PC-9 (cell line): ENCODE results near the gene CDC42BPB. TPM values are rescaled to one million over a fixed set of nuclear protein-coding genes. Genes with fewer than 3 reads are reported as not detected.
A peak's percentile ranks its signal among the peaks of the same experiment; 100 is the strongest.

Source experiments
- BruUV-seq: library from RNA; stranded (reverse); fragments of 400-500 nt; replicated peaks from 2 replicates; lab custom pipeline; 2021; lab: Mats Ljungman, UMichigan
- CTCF ChIA-PET: fragments of 300-600 bp; sonication (Branson Sonifier 250); formaldehyde crosslinking; loops from one replicate; lab custom pipeline; 2022; ENCODE audit warnings: antibody characterized with exemption; lab: Charles Lee
- POLR2A ChIA-PET: fragments of 300-600 bp; sonication (Branson Sonifier 250); formaldehyde crosslinking; loops from one replicate; lab custom pipeline; 2022; ENCODE audit warnings: antibody characterized with exemption; ENCODE audit not compliant: unreplicated experiment; lab: Charles Lee
- DNase-seq, 2 experiments: peaks; one replicate each; pipeline versions ENCODE4 v3.0.0 to v3.0.0-alpha.2; 2015 to 2022; ENCODE audit warnings: mixed read lengths in 1 of 2
- H2AFZ ChIP-seq: fragments of 200-600 bp; sonication (generic); 2 replicates; pipeline ENCODE4 v1.8.1; 2017; ENCODE audit warnings: antibody characterized with exemption
- H3F3A ChIP-seq: fragments of 200-600 bp; sonication (generic); 2 replicates; pipeline ENCODE4 v1.8.1; 2017; ENCODE audit warnings: antibody characterized with exemption, mild to moderate bottlenecking, low read depth; ENCODE audit not compliant: insufficient read depth
- H3K27ac ChIP-seq: fragments of 200-600 bp; sonication (generic); 2 replicates; pipeline ENCODE4 v1.6.1; 2016; ENCODE audit warnings: mixed run types
- H3K27me3 ChIP-seq: fragments of 200-600 bp; sonication (generic); 2 replicates; pipeline ENCODE4 v1.6.1; 2016; ENCODE audit warnings: low read depth, mixed run types; ENCODE audit not compliant: insufficient read depth
- H3K36me3 ChIP-seq: fragments of 200-600 bp; sonication (generic); 2 replicates; pipeline ENCODE4 v1.6.1; 2016; ENCODE audit warnings: low read depth, mixed run types
- H3K4me1 ChIP-seq: fragments of 200-600 bp; sonication (generic); replicated peaks from 2 replicates; pipeline ENCODE4 v1.6.1; 2016; ENCODE audit warnings: mixed run types; ENCODE audit not compliant: insufficient read depth
- H3K4me2 ChIP-seq: fragments of 200-600 bp; sonication (generic); 2 replicates; pipeline ENCODE4 v1.6.1; 2017; ENCODE audit warnings: mixed run types
- H3K4me3 ChIP-seq: fragments of 200-600 bp; sonication (generic); 2 replicates; pipeline ENCODE4 v1.6.1; 2016; ENCODE audit warnings: mixed run types
- H3K79me2 ChIP-seq: fragments of 200-600 bp; sonication (generic); 2 replicates; pipeline ENCODE4 v1.6.1; 2017; ENCODE audit warnings: low read depth, mixed run types
- H3K9me2 ChIP-seq: fragments of 200-600 bp; sonication (generic); 2 replicates; pipeline ENCODE4 v1.8.1; 2017; ENCODE audit warnings: mild to moderate bottlenecking; ENCODE audit not compliant: insufficient read depth
- H3K9me3 ChIP-seq: fragments of 200-600 bp; sonication (generic); 2 replicates; pipeline ENCODE4 v1.8.1; 2016; ENCODE audit warnings: low read depth; ENCODE audit not compliant: insufficient read depth
- H4K20me1 ChIP-seq: fragments of 200-600 bp; sonication (generic); 2 replicates; pipeline ENCODE4 v1.8.1; 2017; ENCODE audit not compliant: insufficient read depth
- CTCF ChIP-seq: fragments of 200-600 bp; sonication (generic); conservative IDR thresholded peaks from 2 replicates; pipeline ENCODE4 v1.6.1; 2017; ENCODE audit warnings: mixed run types, antibody characterized with exemption, mild to moderate bottlenecking, moderate library complexity
- EZH2 ChIP-seq: fragments of 200-600 bp; sonication (generic); IDR thresholded peaks from 2 replicates; pipeline ENCODE4 v1.8.0; 2017; ENCODE audit warnings: antibody characterized with exemption, low read depth
- intact Hi-C: fragments of 100-400 bp; cut with micrococcal nuclease; formaldehyde crosslinking; loops from one replicate; pipeline ENCODE4 v1.10.0; 2022; ENCODE audit not compliant: unreplicated experiment
- total RNA-seq: library from RNA; stranded (reverse); gene quantifications from 2 replicates; pipeline ENCODE4 v1.2.3, GENCODE V29; 2021

The CDC42BPB gene
- total RNA-seq, 1 experiment from 2014 or later = 203 TPM

- Histone ChIP-seq H3F3A (no peaks in the 10 kb centered on the region; the same call in 1 of the 2 replicates), H3K9me3 (no peaks in the 10 kb centered on the region; the same call in 1 of the 2 replicates), H3K4me1 (no peaks in the 10 kb centered on the region), H3K9me2 (no peaks in the 10 kb centered on the region), H2AFZ (no peak overlapping the region), H3K27me3 (no peaks in the 10 kb centered on the region), H3K36me3 (no peaks in the 10 kb centered on the region), H3K4me2 (no peak overlapping the region), H3K27ac (no peak overlapping the region), H3K4me3 (no peak overlapping the region), H4K20me1 (no peaks in the 10 kb centered on the region), H3K79me2 (no peaks in the 10 kb centered on the region)
- ChIA-PET CTCF (interaction anchor here (0.6 kb wide), 1 partner anchor 360 kb away, joined by 3 read pairs; no protein-coding TSS in a partner anchor), POLR2A (interaction anchor here (0.7 kb wide), 1 partner anchor 391 kb away, joined by 3 read pairs; no protein-coding TSS in a partner anchor)
- TF ChIP-seq EZH2 (no peak), CTCF (peak; percentile 82)
- BruUV-seq = no TSS peak
- intact Hi-C loops = loop anchor here (1.0 to 5.0 kb wide), 4 partner anchors 135 to 480 kb away; no protein-coding TSS in a partner anchor
- peak in 1 of 2 experiments; percentile 54 for DNase-seq
These were observed 139.7 kb downstream of the CDC42BPB start for GRCh38 chr14:102917469-102918211.

GRCh38 chr14:102917056-102917385, 140.3 kb downstream of the CDC42BPB start:
- intact Hi-C loops = loop anchor here (1.0 to 5.0 kb wide), 2 partner anchors 393 to 480 kb away; no protein-coding TSS in a partner anchor
- Histone ChIP-seq H3F3A (no peaks in the 10 kb centered on the region; the same call in 1 of the 2 replicates), H4K20me1 (no peaks in the 10 kb centered on the region), H3K27me3 (no peaks in the 10 kb centered on the region), H3K4me2 (no peak overlapping the region), H2AFZ (no peak overlapping the region), H3K36me3 (no peaks in the 10 kb centered on the region), H3K4me1 (no peaks in the 10 kb centered on the region), H3K79me2 (no peaks in the 10 kb centered on the region), H3K9me2 (no peaks in the 10 kb centered on the region), H3K4me3 (no peak overlapping the region), H3K27ac (no peak overlapping the region), H3K9me3 (no peaks in the 10 kb centered on the region; the same call in 1 of the 2 replicates)
- TF ChIP-seq EZH2 (no peak), CTCF (no peak)
- ChIA-PET POLR2A (no interaction called here), CTCF (interaction anchor here (0.6 kb wide), 1 partner anchor 71 kb away, joined by 3 read pairs; no protein-coding TSS in a partner anchor)
- BruUV-seq = no TSS peak
- DNase-seq = no peak

GRCh38 chr14:102916347-102917055, 140.8 kb downstream of the CDC42BPB start:
- Histone ChIP-seq H3K9me2 (no peaks in the 10 kb centered on the region), H4K20me1 (no peaks in the 10 kb centered on the region), H3K9me3 (no peaks in the 10 kb centered on the region; the same call in 1 of the 2 replicates), H3K27ac (no peak overlapping the region), H2AFZ (no peak overlapping the region), H3F3A (no peaks in the 10 kb centered on the region; the same call in 1 of the 2 replicates), H3K79me2 (no peaks in the 10 kb centered on the region), H3K4me3 (no peak overlapping the region), H3K27me3 (no peaks in the 10 kb centered on the region), H3K36me3 (no peaks in the 10 kb centered on the region), H3K4me1 (no peaks in the 10 kb centered on the region), H3K4me2 (no peak overlapping the region)
- CTCF ChIA-PET = interaction anchor here (0.6 kb wide), 2 partner anchors 72 to 221 kb away, joined by 3 read pairs; no protein-coding TSS in a partner anchor
- BruUV-seq = no TSS peak
- DNase-seq = no peak
- intact Hi-C loops = loop anchor here (1.0 to 5.0 kb wide), 2 partner anchors 392 to 479 kb away; no protein-coding TSS in a partner anchor
- TF ChIP-seq CTCF (no peak), EZH2 (no peak)
- POLR2A ChIA-PET = no interaction called here
